A549 treated with Mapracorat at 1 μM for 4 hours (cell line): ENCODE measurements around the gene TRABD2A. TPM values are rescaled to one million over a fixed set of nuclear protein-coding genes. Genes with fewer than 3 reads are reported as not detected.

Experiments
- total RNA-seq: library from RNA; stranded (reverse); fragments of 200-300 nt; extraction: Qiagen RNA extraction; gene quantifications from 5 replicates; pipeline ENCODE4 v1.2.3, GENCODE V29; 2022

Gene TRABD2A, protein sequence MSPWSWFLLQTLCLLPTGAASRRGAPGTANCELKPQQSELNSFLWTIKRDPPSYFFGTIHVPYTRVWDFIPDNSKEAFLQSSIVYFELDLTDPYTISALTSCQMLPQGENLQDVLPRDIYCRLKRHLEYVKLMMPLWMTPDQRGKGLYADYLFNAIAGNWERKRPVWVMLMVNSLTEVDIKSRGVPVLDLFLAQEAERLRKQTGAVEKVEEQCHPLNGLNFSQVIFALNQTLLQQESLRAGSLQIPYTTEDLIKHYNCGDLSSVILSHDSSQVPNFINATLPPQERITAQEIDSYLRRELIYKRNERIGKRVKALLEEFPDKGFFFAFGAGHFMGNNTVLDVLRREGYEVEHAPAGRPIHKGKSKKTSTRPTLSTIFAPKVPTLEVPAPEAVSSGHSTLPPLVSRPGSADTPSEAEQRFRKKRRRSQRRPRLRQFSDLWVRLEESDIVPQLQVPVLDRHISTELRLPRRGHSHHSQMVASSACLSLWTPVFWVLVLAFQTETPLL
- total RNA-seq = 10.3 to 14.7 TPM (median 12.5 TPM) in 5 replicates

DNA sequence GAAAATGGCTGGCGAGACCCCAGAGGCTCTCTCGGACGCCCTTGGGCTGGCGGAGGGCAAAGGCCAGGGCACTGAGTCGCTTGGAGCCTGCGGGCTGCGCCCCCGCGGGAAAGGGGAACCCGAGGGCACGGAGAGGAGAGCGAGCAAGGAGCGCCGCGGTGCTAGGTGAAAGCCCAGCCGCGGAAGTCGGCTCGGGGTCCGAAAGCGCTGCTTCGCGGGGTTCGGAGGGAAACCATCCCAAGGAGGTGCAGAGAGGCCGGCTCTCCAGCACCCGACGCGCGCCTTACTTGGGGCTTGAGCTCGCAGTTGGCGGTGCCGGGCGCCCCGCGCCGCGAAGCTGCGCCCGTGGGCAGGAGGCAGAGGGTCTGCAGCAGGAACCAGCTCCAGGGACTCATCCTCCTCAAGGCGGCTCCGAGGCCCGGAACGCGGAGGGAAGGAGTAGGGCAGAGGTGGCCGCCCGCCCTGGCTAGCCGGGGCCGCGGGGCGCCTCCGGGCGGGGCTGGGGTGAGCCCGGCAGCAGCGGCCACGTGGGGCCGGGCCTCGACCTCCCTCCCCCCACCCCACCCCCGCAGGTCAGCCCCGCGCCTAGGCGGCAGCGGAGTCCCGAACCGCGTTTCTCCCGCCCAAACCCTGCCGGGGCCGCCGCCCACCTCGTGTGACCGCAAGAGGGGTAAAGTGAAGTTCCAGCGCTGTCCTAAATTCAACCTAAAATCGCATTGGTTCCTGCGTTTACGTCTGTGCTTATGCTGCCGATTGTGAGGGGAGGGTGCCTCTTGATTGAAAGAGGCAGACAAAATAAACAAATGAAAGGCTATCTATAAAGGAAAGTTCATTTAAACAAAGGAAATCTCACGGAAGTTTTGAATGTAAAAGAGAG, at the start of gene TRABD2A:
Gene TRABD2A, minus strand, starts transcription at position 440 of the 877 bp plus-strand sequence. Its CDS starts 45 bp downstream, at position 395.

DNA sequence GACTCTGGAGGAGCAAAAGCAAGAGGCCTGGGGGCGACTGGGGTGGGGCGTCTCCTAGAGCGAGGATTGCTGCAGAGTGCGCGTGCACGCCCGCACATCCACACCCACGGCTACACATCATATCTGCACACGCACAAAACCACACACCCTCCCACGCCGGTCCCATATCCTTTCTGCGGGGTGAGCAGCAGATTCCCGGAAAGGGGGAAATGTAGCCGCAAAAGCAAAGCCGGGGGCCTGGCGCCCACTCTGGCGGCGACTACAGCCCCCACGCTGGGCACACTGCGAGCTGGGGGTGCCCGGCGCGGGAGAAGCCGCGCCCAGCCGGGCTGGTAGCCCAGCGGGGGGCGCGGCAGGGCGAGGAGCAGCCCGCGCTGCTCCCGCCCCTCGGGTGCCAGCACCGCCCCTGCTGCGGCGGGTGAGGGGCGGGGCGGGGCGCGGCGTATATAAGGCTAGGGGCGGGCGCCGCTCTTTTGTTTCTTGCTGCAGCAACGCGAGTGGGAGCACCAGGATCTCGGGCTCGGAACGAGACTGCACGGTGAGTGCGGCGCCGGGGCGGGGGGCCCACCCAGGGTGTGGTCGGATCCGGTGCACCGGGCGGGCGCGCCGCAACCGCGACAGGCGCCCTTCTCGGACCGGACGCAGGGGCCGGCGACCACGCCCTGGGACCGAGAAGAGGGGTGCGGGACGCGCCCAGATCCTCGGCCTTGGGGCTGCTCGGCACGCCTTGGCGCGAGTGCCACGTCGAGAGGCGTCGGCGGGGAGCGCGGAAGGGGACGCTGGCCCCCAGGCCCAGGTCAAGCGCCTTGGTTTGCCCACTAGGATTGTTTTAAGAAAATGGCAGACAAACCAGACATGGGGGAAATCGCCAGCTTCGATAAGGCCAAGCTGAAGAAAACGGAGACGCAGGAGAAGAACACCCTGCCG, 24.6 kb upstream of the TRABD2A start, which contains the start of gene TMSB10:
Gene TMSB10, plus strand, starts transcription at position 476 of the 927 bp plus-strand sequence.

Other genes starting within 250 kb of the TRABD2A start
- gene TMSB10, start 24.6 kb upstream of the TRABD2A start, total RNA-seq = 9,237 to 10,710 TPM (median 10,051 TPM) in 5 replicates
- gene KCMF1, start 90.1 kb upstream of the TRABD2A start, total RNA-seq = 110 to 124 TPM (median 113 TPM) in 5 replicates